Calu3 (cell line): Measurements from ENCODE around the gene VBP1. TPM values are rescaled to one million over a fixed set of nuclear protein-coding genes. Genes with fewer than 3 reads are reported as not detected.

ENCODE experiments used
- BruUV-seq: library from RNA; stranded (reverse); fragments of 400-500 nt; replicated peaks from 2 replicates; lab custom pipeline; 2021; lab: Mats Ljungman, UMichigan
- CTCF ChIA-PET: fragments of 300-600 bp; sonication (Branson Sonifier 250); formaldehyde crosslinking; loops from one replicate; lab custom pipeline; 2022; ENCODE audit warnings: antibody characterized with exemption; lab: Charles Lee
- DNase-seq: peaks from one replicate; pipeline ENCODE4 v3.0.0; 2022
- H3K27ac Mint-ChIP-seq: one replicate; pipeline ENCODE4 v1.8.0; 2022; ENCODE audit warnings: mixed read lengths; ENCODE audit not compliant: unreplicated experiment
- H3K27me3 Mint-ChIP-seq: one replicate; pipeline ENCODE4 v1.8.0; 2022; ENCODE audit warnings: mixed read lengths; ENCODE audit not compliant: unreplicated experiment
- H3K36me3 Mint-ChIP-seq: one replicate; pipeline ENCODE4 v1.8.0; 2022; ENCODE audit warnings: mild to moderate bottlenecking, moderate library complexity, mixed read lengths; ENCODE audit not compliant: insufficient read depth, unreplicated experiment
- H3K4me1 Mint-ChIP-seq: one replicate; pipeline ENCODE4 v1.8.0; 2022; ENCODE audit warnings: mild to moderate bottlenecking, low read depth, mixed read lengths; ENCODE audit not compliant: unreplicated experiment
- H3K4me3 Mint-ChIP-seq: one replicate; pipeline ENCODE4 v1.8.0; 2022; ENCODE audit warnings: mild to moderate bottlenecking, low read depth, moderate library complexity, mixed read lengths; ENCODE audit not compliant: unreplicated experiment
- H3K9me3 Mint-ChIP-seq: one replicate; pipeline ENCODE4 v1.8.0; 2022; ENCODE audit warnings: low read depth, mixed read lengths; ENCODE audit not compliant: unreplicated experiment
- intact Hi-C: fragments of 100-400 bp; cut with micrococcal nuclease; formaldehyde crosslinking; loops from one replicate; pipeline ENCODE4 v1.10.0; 2022; ENCODE audit not compliant: unreplicated experiment
- total RNA-seq: library from RNA; stranded (reverse); gene quantifications from 2 replicates; pipeline ENCODE4 v1.2.3, GENCODE V29; 2022
- TF ChIP-seq, protein P1 (sequence below): fragments of 200-600 bp; IDR thresholded peaks from one replicate; pipeline ENCODE4 v1.8.0; 2022; ENCODE audit warnings: antibody characterized with exemption; ENCODE audit not compliant: unreplicated experiment

The VBP1 gene
- total RNA-seq, 1 experiment from 2014 or later, result 56.3 TPM

GRCh38 chrX:155247497-155247896, 31.2 kb downstream of the VBP1 start:
- H3K27me3 Mint-ChIP-seq, result no peaks in the 10 kb centered on the region
- BruUV-seq, result no TSS peak
- intact Hi-C loops, result no loop called here
- no peaks in the 10 kb centered on the region for H3K9me3 Mint-ChIP-seq
- TF ChIP-seq, protein P1, sequence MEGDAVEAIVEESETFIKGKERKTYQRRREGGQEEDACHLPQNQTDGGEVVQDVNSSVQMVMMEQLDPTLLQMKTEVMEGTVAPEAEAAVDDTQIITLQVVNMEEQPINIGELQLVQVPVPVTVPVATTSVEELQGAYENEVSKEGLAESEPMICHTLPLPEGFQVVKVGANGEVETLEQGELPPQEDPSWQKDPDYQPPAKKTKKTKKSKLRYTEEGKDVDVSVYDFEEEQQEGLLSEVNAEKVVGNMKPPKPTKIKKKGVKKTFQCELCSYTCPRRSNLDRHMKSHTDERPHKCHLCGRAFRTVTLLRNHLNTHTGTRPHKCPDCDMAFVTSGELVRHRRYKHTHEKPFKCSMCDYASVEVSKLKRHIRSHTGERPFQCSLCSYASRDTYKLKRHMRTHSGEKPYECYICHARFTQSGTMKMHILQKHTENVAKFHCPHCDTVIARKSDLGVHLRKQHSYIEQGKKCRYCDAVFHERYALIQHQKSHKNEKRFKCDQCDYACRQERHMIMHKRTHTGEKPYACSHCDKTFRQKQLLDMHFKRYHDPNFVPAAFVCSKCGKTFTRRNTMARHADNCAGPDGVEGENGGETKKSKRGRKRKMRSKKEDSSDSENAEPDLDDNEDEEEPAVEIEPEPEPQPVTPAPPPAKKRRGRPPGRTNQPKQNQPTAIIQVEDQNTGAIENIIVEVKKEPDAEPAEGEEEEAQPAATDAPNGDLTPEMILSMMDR, result no peak
- no peak overlapping the region for H3K27ac Mint-ChIP-seq
- CTCF ChIA-PET, result no interaction called here
- H3K4me1 Mint-ChIP-seq, result no peaks in the 10 kb centered on the region
- no peak for DNase-seq
- H3K4me3 Mint-ChIP-seq, result no peak overlapping the region
- no peaks in the 10 kb centered on the region for H3K36me3 Mint-ChIP-seq

- DNase-seq, result no peak
- CTCF ChIA-PET, result no interaction called here
- no TSS peak for BruUV-seq
- intact Hi-C loops, result no loop called here
- no peak overlapping the region for H3K4me3 Mint-ChIP-seq
- H3K9me3 Mint-ChIP-seq, result no peaks in the 10 kb centered on the region
- H3K4me1 Mint-ChIP-seq, result no peaks in the 10 kb centered on the region
- H3K27me3 Mint-ChIP-seq, result peaks cover 8% of the 10 kb centered on the region
- H3K27ac Mint-ChIP-seq, result no peak overlapping the region
- no peaks in the 10 kb centered on the region for H3K36me3 Mint-ChIP-seq
- TF ChIP-seq, protein P1, result no peak
Observed at GRCh38 chrX:155251391-155251790, 35.1 kb downstream of the VBP1 start.

DNA sequence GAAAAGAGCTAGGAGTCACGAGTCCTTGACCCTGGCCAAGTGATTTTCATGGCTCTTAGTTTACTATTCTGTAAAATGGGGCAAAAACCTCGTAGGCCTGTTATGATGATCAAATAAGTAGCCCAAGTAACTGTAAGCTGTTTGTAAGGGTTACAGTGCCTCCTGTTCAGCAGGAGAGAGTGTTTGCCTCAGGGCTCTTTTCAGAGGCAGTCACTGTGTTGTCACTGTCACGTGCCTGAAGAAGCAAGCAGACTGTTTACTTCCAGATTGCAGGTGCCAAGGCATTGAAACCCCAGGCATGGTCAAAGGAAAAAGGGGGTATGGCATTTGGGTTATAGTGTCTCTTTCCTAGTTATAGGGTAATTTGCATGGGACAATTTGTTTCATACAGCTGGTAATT, 43.5 kb downstream of the VBP1 start:
- TF ChIP-seq, protein P1, result no peak
- BruUV-seq, result no TSS peak
- H3K4me3 Mint-ChIP-seq, result no peak overlapping the region
- H3K27me3 Mint-ChIP-seq, result peaks cover 39% of the 10 kb centered on the region
- intact Hi-C loops, result no loop called here
- no peaks in the 10 kb centered on the region for H3K36me3 Mint-ChIP-seq
- CTCF ChIA-PET, result no interaction called here
- DNase-seq, result no peak
- no peaks in the 10 kb centered on the region for H3K4me1 Mint-ChIP-seq
- no peak overlapping the region for H3K27ac Mint-ChIP-seq
- H3K9me3 Mint-ChIP-seq, result no peaks in the 10 kb centered on the region

DNA sequence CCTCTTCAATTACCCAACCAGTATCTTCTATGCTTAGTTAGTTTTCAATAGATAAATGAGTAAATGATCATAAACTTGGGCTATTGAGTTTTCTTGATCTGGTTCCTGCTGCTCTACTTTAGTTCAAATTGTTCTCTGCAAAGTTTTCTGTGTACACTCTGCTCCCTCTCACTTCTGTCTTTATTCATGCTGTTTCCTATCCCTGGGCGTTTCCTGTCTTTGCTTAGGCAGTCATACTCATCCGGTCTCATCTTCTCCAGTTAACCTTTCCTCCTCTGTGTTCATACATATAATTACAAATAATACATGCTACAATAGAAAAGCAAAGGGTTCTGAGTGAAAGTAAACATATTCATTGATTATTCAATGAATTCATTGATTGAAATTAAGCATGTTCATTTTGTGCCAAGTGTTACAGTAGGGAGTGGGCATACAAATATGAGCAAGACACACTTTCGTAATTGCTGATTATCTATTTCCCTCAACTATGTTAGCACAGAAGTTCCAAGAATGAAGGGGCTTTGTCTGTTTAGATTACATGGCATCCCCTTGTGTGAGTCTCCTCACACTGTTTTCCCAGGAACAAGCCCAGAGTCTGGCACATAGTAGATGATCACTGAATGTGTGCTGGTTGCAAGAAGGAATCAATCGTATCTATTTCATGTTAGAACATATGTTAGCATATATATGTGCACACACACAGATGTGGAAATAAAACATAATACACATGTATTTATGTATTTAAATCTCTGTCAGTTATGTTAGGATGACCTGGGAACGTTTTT, 46.9 kb downstream of the VBP1 start:
- Mint-ChIP-seq H3K4me3 (no peak overlapping the region), H3K4me1 (no peaks in the 10 kb centered on the region), H3K36me3 (no peaks in the 10 kb centered on the region), H3K27ac (no peak overlapping the region), H3K27me3 (peaks cover 28% of the 10 kb centered on the region), H3K9me3 (no peaks in the 10 kb centered on the region)
- BruUV-seq, result no TSS peak
- DNase-seq, result no peak
- intact Hi-C loops, result no loop called here
- TF ChIP-seq, protein P1, result no peak
- CTCF ChIA-PET, result no interaction called here
